Neural cell (in vitro differentiated cells): ENCODE measurements around the gene APOBEC3H. TPM values are rescaled to one million over a fixed set of nuclear protein-coding genes. Genes with fewer than 3 reads are reported as not detected.

Source experiments
- H2AFZ ChIP-seq: fragments of 200-600, 300-800 bp; sonication (generic), shearing (Covaris generic); 2 replicates; pipeline ENCODE4 v1.6.0; 2014; ENCODE audit warnings: low read depth, mild to moderate bottlenecking, antibody characterized with exemption, low read length, moderate library complexity
- H3F3A ChIP-seq: fragments of 200-600 bp; shearing (Covaris generic); 2 replicates; pipeline ENCODE4 v1.6.1; 2016; ENCODE audit warnings: mild to moderate bottlenecking, moderate library complexity, mixed read lengths, antibody characterized with exemption, low read length; ENCODE audit not compliant: insufficient read depth, poor library complexity, severe bottlenecking
- H3K27ac ChIP-seq: fragments of 200-600, 300-800 bp; sonication (generic), shearing (Covaris generic); 2 replicates; pipeline ENCODE4 v1.5.1; 2014; ENCODE audit warnings: mild to moderate bottlenecking, low read length, moderate library complexity
- H3K27me3 ChIP-seq: fragments of 300-800, 200-600 bp; sonication (generic), shearing (Covaris generic); 2 replicates; pipeline ENCODE4 v1.6.0; 2014; ENCODE audit warnings: mild to moderate bottlenecking, low read depth, low read length, moderate library complexity; ENCODE audit not compliant: insufficient read depth
- H3K36me3 ChIP-seq: fragments of 300-800, 200-600 bp; sonication (generic), shearing (Covaris generic); 2 replicates; pipeline ENCODE4 v1.5.1; 2014; ENCODE audit warnings: mild to moderate bottlenecking, antibody characterized with exemption, low read length, moderate library complexity; ENCODE audit not compliant: insufficient read depth
- H3K4me2 ChIP-seq: fragments of 300-800, 200-600 bp; sonication (generic), shearing (Covaris generic); 2 replicates; pipeline ENCODE4 v1.6.0; 2014; ENCODE audit warnings: mild to moderate bottlenecking, low read length
- H3K4me3 ChIP-seq: fragments of 300-800, 200-600 bp; sonication (generic), shearing (Covaris generic); 2 replicates; pipeline ENCODE4 v1.5.1; 2014; ENCODE audit warnings: mild to moderate bottlenecking, low read length, moderate library complexity
- H3K79me2 ChIP-seq: fragments of 200-600 bp; shearing (Covaris generic); replicated peaks from 2 replicates; pipeline ENCODE4 v1.6.0; 2014; ENCODE audit warnings: mild to moderate bottlenecking, low read length, moderate library complexity; ENCODE audit not compliant: insufficient read depth
- H3K9ac ChIP-seq: fragments of 300-800, 200-600 bp; sonication (generic), shearing (Covaris generic); 2 replicates; pipeline ENCODE4 v1.6.1; 2016; ENCODE audit warnings: mild to moderate bottlenecking, low read length, mixed read lengths
- H3K9me2 ChIP-seq: fragments of 200-600 bp; shearing (Covaris generic); 2 replicates; pipeline ENCODE4 v1.6.1; 2016; ENCODE audit warnings: mild to moderate bottlenecking, low read length, mixed read lengths; ENCODE audit not compliant: insufficient read depth
- H3K9me3 ChIP-seq: fragments of 200-600, 300-800 bp; sonication (generic), shearing (Covaris generic); 2 replicates; pipeline ENCODE4 v1.6.1; 2016; ENCODE audit warnings: mild to moderate bottlenecking, mixed run types, low read length, moderate library complexity, mixed read lengths
- H4K20me1 ChIP-seq: fragments of 200-600 bp; shearing (Covaris generic); 2 replicates; pipeline ENCODE4 v1.6.1; 2016; ENCODE audit warnings: mild to moderate bottlenecking, mixed run types; ENCODE audit not compliant: insufficient read depth
- CTCF ChIP-seq: fragments of 450-650 bp; IDR thresholded peaks from 2 replicates; pipeline ENCODE4 v1.5.1; 2014; ENCODE audit warnings: antibody characterized with exemption, mild to moderate bottlenecking, moderate library complexity; ENCODE audit not compliant: poor library complexity, severe bottlenecking
- EP300 ChIP-seq: fragments of 450-650 bp; conservative IDR thresholded peaks from 2 replicates; pipeline ENCODE4 v1.6.1; 2014; ENCODE audit warnings: antibody characterized with exemption, mild to moderate bottlenecking, moderate library complexity; ENCODE audit not compliant: poor library complexity, severe bottlenecking
- EZH2 ChIP-seq: fragments of 200-600, 300-800 bp; shearing (Covaris generic), sonication (generic); IDR thresholded peaks from 2 replicates; pipeline ENCODE4 v1.6.1; 2014; ENCODE audit warnings: antibody characterized with exemption, low read length, borderline replicate concordance, mild to moderate bottlenecking; ENCODE audit not compliant: insufficient read depth, poor library complexity, severe bottlenecking
- MXI1 ChIP-seq: fragments of 450-650 bp; conservative IDR thresholded peaks from 2 replicates; pipeline ENCODE4 v1.6.1; 2014; ENCODE audit warnings: antibody characterized with exemption, mild to moderate bottlenecking; ENCODE audit not compliant: poor library complexity, severe bottlenecking
- POLR2AphosphoS5 ChIP-seq: IDR thresholded peaks from 2 replicates; pipeline ENCODE4 v1.6.1; 2012
- RAD21 ChIP-seq: fragments of 450-650 bp; conservative IDR thresholded peaks from 2 replicates; pipeline ENCODE4 v1.6.1; 2014; ENCODE audit warnings: antibody characterized with exemption, mild to moderate bottlenecking, moderate library complexity
- REST ChIP-seq: IDR thresholded peaks from 2 replicates; pipeline ENCODE4 v1.6.1; 2012; ENCODE audit warnings: borderline replicate concordance
- TAF1 ChIP-seq: IDR thresholded peaks from 2 replicates; pipeline ENCODE4 v1.6.1; 2012; ENCODE audit warnings: low read depth
- polyA plus RNA-seq: library from polyadenylated mRNA; depleted of rRNA; stranded (reverse); fragments of >200 nt; gene quantifications from 2 replicates; pipeline ENCODE4 v1.2.3, GENCODE V29; 2014

Gene APOBEC3H
- polyA plus RNA-seq, 1 donor from 2014 or later = not detected

- H3K9me2 ChIP-seq = no peaks in the 10 kb centered on the region
- TF ChIP-seq CTCF (no peak), EZH2 (no peak), MXI1 (no peak), TAF1 (no peak), EP300 (no peak)
- H3K36me3 ChIP-seq = no peaks in the 10 kb centered on the region
- H3K4me3 ChIP-seq = no peak overlapping the region
- H3K27me3 ChIP-seq = peaks cover 6% of the 10 kb centered on the region
- no peak overlapping the region for H3K4me2 ChIP-seq
- H3K9me3 ChIP-seq = no peaks in the 10 kb centered on the region
- no peaks in the 10 kb centered on the region for H3F3A ChIP-seq
- H2AFZ ChIP-seq = no peak overlapping the region
- H4K20me1 ChIP-seq = no peaks in the 10 kb centered on the region
- no peak overlapping the region for H3K27ac ChIP-seq
- H3K79me2 ChIP-seq = no peaks in the 10 kb centered on the region
- no peak overlapping the region for H3K9ac ChIP-seq
These were observed 13.9 kb downstream of the APOBEC3H start for GRCh38 chr22:39110631-39111561.

- no peaks in the 10 kb centered on the region for H3F3A ChIP-seq
- no peak overlapping the region for H3K27ac ChIP-seq
- no peaks in the 10 kb centered on the region for H3K36me3 ChIP-seq
- no peaks in the 10 kb centered on the region for H3K9me2 ChIP-seq
- H3K79me2 ChIP-seq = no peaks in the 10 kb centered on the region
- H3K27me3 ChIP-seq = peaks cover 7% of the 10 kb centered on the region
- H2AFZ ChIP-seq = no peak overlapping the region
- no peaks in the 10 kb centered on the region for H4K20me1 ChIP-seq
- H3K4me3 ChIP-seq = no peak overlapping the region
- H3K4me2 ChIP-seq = no peak overlapping the region
- TF ChIP-seq CTCF = no peak
- TF ChIP-seq EZH2 = no peak
- TF ChIP-seq REST = no peak
- TF ChIP-seq POLR2AphosphoS5 = no peak
- no peak for TF ChIP-seq EP300
- TF ChIP-seq MXI1 = no peak
- TF ChIP-seq RAD21 = no peak
- no peak for TF ChIP-seq TAF1
- H3K9ac ChIP-seq = no peak overlapping the region
- H3K9me3 ChIP-seq = no peaks in the 10 kb centered on the region
These were observed 17.1 kb downstream of the APOBEC3H start for GRCh38 chr22:39114112-39114511.
